ENCODE measurements around the gene CHMP3.

The CHMP3 gene

DNA sequence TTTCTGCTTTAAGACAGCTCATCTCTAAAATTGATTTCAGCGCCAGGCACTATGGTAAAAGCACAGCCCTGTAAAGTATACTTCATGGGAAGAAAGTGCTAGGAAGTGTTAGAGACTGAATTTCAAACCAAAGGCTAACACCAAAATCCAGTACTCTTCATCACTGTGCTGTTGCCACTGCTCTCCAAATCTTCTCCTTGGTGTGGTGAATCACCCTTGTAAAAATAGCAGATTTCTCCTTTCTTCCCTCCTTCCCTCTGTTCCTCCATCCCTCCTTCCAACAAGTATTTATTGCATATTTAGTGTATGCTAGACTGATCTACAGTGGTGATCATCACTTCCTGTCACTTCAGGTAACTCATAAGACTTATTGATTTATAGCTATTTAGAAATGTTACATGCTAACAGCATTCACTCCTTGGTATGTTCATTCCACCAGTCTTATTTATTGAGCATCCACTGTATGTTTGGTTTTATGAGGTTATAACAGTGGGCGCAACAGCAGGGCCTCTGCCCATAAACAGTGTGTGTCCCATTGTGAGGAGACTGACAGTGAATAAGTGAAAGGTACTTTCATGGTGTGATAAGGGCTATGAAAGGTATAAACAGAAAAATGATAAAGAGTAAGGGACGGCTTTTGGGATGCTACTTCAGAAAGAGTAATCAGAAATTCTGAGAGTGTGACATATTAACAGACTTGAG, 102.0 kb downstream of the CHMP3 start:
- DNase-seq, result no peak

DNA sequence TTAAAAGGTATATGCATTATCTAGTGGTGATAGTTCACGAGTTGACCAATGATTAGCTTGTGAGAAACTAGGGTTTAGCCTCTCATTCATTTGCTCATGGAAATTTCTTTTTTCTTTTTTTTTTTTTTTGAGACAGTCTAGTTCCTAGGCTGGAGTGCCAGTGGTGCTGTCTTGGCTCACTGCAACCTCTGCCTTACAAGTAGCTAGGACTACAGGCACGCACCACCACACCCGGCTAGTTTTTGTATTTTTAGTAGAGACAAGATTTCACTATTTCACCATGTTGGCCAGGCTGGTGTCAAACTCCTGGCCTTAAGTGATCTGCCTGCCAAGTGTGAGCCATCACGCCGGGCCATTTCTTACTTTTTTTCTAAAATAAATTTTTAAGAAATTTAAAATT, 108.1 kb downstream of the CHMP3 start:
- DNase-seq, result no peak

DNA sequence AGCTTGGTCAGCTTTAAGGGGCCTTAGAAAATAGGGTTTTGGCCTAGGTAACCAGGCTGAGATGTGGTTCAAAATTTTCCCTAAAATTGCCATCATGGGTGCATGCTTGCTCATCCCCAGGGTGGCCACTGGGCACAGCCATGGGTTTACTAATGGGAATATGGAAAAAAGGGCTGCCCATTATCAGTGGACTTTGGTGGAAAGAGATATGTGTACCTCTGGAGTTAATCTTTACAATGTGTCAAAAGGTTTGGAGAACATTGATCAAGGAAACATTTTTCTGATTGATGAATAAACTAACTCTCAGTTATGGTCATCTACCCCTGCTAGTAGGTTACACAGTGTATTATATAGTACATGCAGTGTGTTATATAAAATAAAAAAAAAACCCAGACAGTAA, 109.0 kb downstream of the CHMP3 start:
- no peak for DNase-seq

DNA sequence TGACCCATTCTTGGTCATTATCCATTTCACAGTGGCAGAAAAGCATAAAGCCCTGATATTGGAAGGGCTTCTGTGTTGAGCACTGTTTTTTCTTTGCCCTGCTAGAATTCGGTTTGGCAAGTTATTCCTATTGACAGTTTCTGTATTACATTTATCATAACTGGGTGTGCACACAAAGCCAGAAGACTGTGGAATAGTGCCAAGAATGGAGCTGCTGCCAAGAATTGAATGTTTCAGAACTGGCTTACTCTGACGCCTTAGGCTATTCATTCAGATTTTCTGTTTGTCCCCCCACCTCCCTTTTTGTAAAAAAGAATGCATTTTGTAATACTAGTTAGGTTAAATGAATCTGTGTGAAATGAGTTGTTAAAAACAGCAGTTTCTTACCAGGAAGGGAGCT, 109.4 kb downstream of the CHMP3 start:
- DNase-seq, result no peak
